Measurements from ENCODE around the gene UQCR11.

UQCR11 gene

GRCh38 chr19:1634242-1634937 lies 29.1 kb upstream of the UQCR11 start:
- TF ChIP-seq CTCF (conservative IDR thresholded peaks at IDR 0.05; ENCODE audit: low read depth, low read length), result no peak
- H3K4me3 ChIP-seq (ENCODE audit: low read depth, low read length), result no peak overlapping the region
- no peak for DNase-seq (ENCODE audit: low read depth)

GRCh38 chr19:1633269-1633826 lies 28.1 kb upstream of the UQCR11 start:
- H3K4me3 ChIP-seq (ENCODE audit: low read depth, low read length), result no peak overlapping the region
- TF ChIP-seq CTCF (conservative IDR thresholded peaks at IDR 0.05; ENCODE audit: low read depth, low read length), result no peak
- no peak for DNase-seq (ENCODE audit: low read depth)

GRCh38 chr19:1632462-1633268 lies 27.4 kb upstream of the UQCR11 start:
- no peak overlapping the region for H3K4me3 ChIP-seq (ENCODE audit: low read depth, low read length)
- DNase-seq (ENCODE audit: low read depth), result no peak
- TF ChIP-seq CTCF (conservative IDR thresholded peaks at IDR 0.05; ENCODE audit: low read depth, low read length), result no peak

GRCh38 chr19:1631557-1632100 lies 26.4 kb upstream of the UQCR11 start:
- H3K4me3 ChIP-seq (ENCODE audit: low read depth, low read length), result no peak overlapping the region

GRCh38 chr19:1630811-1631210 lies 25.5 kb upstream of the UQCR11 start:
- H3K4me3 ChIP-seq (ENCODE audit: low read depth, low read length), result no peak overlapping the region

More at GRCh38 chr19:1631557-1632100, 26.4 kb upstream of the UQCR11 start:
- DNase-seq (ENCODE audit: low read depth), result no peak
- no peak for TF ChIP-seq CTCF (conservative IDR thresholded peaks at IDR 0.05; ENCODE audit: low read depth, low read length)

GRCh38 chr19:1630012-1630411 lies 24.8 kb upstream of the UQCR11 start:
- no peak for DNase-seq (ENCODE audit: low read depth)
- H3K4me3 ChIP-seq (ENCODE audit: low read depth, low read length), result no peak overlapping the region
- no peak for TF ChIP-seq CTCF (conservative IDR thresholded peaks at IDR 0.05; ENCODE audit: low read depth, low read length)

More at GRCh38 chr19:1630811-1631210, 25.5 kb upstream of the UQCR11 start:
- DNase-seq (ENCODE audit: low read depth), result no peak
- no peak for TF ChIP-seq CTCF (conservative IDR thresholded peaks at IDR 0.05; ENCODE audit: low read depth, low read length)

Data from choroid plexus epithelial cell (primary cell).